ENCODE measurements around the gene S100A12. TPM values are rescaled to one million over a fixed set of nuclear protein-coding genes. Genes with fewer than 3 reads are reported as not detected.
A peak's percentile ranks its signal among the peaks of the same experiment; 100 is the strongest.
"Not testable (repeated sequence)": the region's sequence is repeated elsewhere in the genome, so short reads cannot be mapped to it uniquely, and the experiment has no call there.

The S100A12 gene
- total RNA-seq, 2 experiments from 2014 or later: not detected

DNA sequence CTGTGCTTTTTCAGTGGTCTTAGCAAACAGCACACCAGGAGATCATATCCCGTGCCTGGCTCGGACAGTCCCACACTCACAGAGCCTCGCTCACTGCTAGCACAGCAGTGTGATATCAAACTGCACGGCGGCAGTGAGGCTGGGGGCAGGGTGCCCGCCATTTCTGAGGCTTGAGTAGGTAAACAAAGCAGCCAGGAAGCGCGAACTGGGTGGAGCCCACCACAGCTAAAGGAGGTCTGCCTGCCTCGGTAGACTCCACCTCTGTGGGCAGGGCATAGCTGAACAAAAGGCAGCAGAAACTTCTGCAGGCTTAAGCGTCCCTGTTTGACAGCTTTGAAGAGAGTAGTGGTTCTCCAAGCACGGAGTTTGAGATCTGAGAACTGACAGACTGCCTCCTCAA lies 31.9 kb upstream of the S100A12 start:
- DNase-seq (ENCODE audit: low spot score); H3K79me2 ChIP-seq (ENCODE audit: insufficient read depth, low read depth, low read length); H3K9me2 ChIP-seq (ENCODE audit: insufficient read depth, low read length); POLR2A ChIA-PET; H3K9me3 ChIP-seq (ENCODE audit: low read length); H3K4me3 ChIP-seq (ENCODE audit: low read depth, low read length, poor library complexity, severe bottlenecking); H2AFZ ChIP-seq (ENCODE audit: low read length); H3K27ac ChIP-seq (ENCODE audit: low read depth, low read length, poor library complexity, severe bottlenecking); H3K36me3 ChIP-seq (ENCODE audit: insufficient read depth, low read length); H3K4me1 ChIP-seq (ENCODE audit: insufficient read depth, low read length, poor library complexity, severe bottlenecking); intact Hi-C loops (cut with micrococcal nuclease; ENCODE audit: unreplicated experiment); BruUV-seq (replicated peaks); H3K4me2 ChIP-seq (ENCODE audit: low read length); CTCF ChIA-PET (ENCODE audit: unreplicated experiment); H4K20me1 ChIP-seq (ENCODE audit: insufficient read depth, low read length): not testable (repeated sequence)

DNA sequence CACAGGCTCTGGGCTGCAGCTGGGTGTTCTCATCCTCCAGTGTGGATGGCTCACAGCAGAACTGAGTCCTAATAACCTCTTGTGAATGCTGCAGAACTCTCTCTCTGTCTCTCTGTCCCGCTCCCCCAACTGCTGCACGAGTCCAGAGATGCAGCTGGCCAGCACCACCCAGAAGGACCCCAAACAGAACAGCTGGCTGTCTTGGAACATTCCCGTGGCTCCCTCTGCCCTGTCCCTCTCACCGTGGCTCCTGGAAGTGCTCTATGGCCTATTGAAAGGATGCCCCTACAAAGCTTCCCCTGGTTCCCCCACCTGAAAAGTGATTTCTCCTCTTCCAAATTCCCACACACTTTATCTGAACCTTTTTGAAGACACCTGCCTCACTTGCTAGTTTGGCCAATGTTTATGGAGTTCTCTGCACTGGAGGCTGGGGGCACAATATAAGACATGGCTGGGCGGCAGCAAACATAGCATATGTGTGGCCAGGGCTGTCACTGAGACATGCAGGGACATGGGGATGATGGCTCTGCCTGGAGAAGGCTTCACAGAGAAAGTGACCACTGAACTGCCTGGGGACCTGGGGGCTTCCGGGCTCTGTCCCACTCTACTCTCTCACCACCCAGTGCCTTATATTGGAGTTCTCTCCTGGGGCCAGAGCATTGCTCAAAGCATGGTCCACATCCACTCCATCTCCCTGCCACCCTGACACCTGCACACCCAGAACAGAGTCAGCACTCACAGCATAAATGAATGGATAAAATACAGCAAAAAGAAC lies 30.6 kb upstream of the S100A12 start:
- H3K4me2 ChIP-seq (ENCODE audit: low read length); H4K20me1 ChIP-seq (ENCODE audit: insufficient read depth, low read length); DNase-seq (ENCODE audit: low spot score); BruUV-seq (replicated peaks); H3K79me2 ChIP-seq (ENCODE audit: insufficient read depth, low read depth, low read length); H2AFZ ChIP-seq (ENCODE audit: low read length); H3K9me3 ChIP-seq (ENCODE audit: low read length); H3K4me3 ChIP-seq (ENCODE audit: low read depth, low read length, poor library complexity, severe bottlenecking); H3K9me2 ChIP-seq (ENCODE audit: insufficient read depth, low read length); H3K4me1 ChIP-seq (ENCODE audit: insufficient read depth, low read length, poor library complexity, severe bottlenecking); CTCF ChIA-PET (ENCODE audit: unreplicated experiment); H3K36me3 ChIP-seq (ENCODE audit: insufficient read depth, low read length); H3K27ac ChIP-seq (ENCODE audit: low read depth, low read length, poor library complexity, severe bottlenecking); POLR2A ChIA-PET: not testable (repeated sequence)
- intact Hi-C loops (cut with micrococcal nuclease; ENCODE audit: unreplicated experiment): loop anchor here (2.0 kb wide), 1 partner anchor 53 kb away; no protein-coding TSS in a partner anchor

DNA sequence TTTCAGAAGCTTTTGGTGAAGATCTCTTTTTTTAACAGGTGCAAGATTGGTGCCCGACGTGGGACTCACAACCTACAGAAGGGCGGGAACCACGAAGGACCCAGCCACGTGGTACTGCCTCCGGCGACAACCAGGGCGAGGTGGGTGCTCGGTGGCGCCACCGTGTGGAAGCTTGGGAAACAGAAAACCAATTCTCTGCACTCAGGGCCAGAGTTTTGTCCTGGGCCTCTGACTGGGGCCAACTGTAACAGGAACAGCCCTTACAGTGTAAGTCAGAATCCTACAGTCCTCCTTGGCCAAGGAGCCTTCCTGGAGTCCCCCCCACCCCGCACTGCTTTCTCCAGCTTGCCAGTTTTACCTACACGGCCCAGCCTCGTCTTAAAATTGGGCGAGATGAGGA lies 29.3 kb upstream of the S100A12 start:
- Histone ChIP-seq H3K27ac (ENCODE audit: low read depth, low read length, poor library complexity, severe bottlenecking) (no peak overlapping the region), H4K20me1 (ENCODE audit: insufficient read depth, low read length) (no peaks in the 10 kb centered on the region), H3K36me3 (ENCODE audit: insufficient read depth, low read length) (no peaks in the 10 kb centered on the region), H3K9me2 (ENCODE audit: insufficient read depth, low read length) (no peaks in the 10 kb centered on the region), H3K4me1 (ENCODE audit: insufficient read depth, low read length, poor library complexity, severe bottlenecking) (no peaks in the 10 kb centered on the region), H2AFZ (ENCODE audit: low read length) (no peak overlapping the region), H3K4me3 (ENCODE audit: low read depth, low read length, poor library complexity, severe bottlenecking) (no peak overlapping the region), H3K4me2 (ENCODE audit: low read length) (no peak overlapping the region), H3K79me2 (ENCODE audit: insufficient read depth, low read depth, low read length) (no peaks in the 10 kb centered on the region), H3K9me3 (ENCODE audit: low read length) (no peaks in the 10 kb centered on the region)
- POLR2A ChIA-PET: no interaction called here
- DNase-seq (ENCODE audit: low spot score): peak; percentile 45
- no peak for TF ChIP-seq EZH2phosphoT487 (IDR thresholded peaks at IDR 0.05; ENCODE audit: borderline replicate concordance, low read depth, low read length)
- TF ChIP-seq, protein P1, sequence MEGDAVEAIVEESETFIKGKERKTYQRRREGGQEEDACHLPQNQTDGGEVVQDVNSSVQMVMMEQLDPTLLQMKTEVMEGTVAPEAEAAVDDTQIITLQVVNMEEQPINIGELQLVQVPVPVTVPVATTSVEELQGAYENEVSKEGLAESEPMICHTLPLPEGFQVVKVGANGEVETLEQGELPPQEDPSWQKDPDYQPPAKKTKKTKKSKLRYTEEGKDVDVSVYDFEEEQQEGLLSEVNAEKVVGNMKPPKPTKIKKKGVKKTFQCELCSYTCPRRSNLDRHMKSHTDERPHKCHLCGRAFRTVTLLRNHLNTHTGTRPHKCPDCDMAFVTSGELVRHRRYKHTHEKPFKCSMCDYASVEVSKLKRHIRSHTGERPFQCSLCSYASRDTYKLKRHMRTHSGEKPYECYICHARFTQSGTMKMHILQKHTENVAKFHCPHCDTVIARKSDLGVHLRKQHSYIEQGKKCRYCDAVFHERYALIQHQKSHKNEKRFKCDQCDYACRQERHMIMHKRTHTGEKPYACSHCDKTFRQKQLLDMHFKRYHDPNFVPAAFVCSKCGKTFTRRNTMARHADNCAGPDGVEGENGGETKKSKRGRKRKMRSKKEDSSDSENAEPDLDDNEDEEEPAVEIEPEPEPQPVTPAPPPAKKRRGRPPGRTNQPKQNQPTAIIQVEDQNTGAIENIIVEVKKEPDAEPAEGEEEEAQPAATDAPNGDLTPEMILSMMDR (conservative IDR thresholded peaks at IDR 0.05; ENCODE audit: low read length): peak; percentile 80
- intact Hi-C loops (cut with micrococcal nuclease; ENCODE audit: unreplicated experiment): loop anchor here (2.0 kb wide), 1 partner anchor 52 kb away; no protein-coding TSS in a partner anchor
- BruUV-seq (replicated peaks): no TSS peak
- CTCF ChIA-PET (ENCODE audit: unreplicated experiment): interaction anchor here (0.6 kb wide), 1 partner anchor 65 kb away, joined by 3 read pairs; no protein-coding TSS in a partner anchor

Data from OCI-LY7 (cell line).